SU-DHL-6 (cell line): ENCODE results near the gene AOAH.

ENCODE experiments used
- H2AFZ ChIP-seq: fragments of 200-600 bp; sonication (generic); 2 replicates; pipeline ENCODE4 v1.6.1; 2014; ENCODE audit warnings: low read depth, mild to moderate bottlenecking, moderate library complexity, mixed read lengths, antibody characterized with exemption, low read length; ENCODE audit not compliant: severe bottlenecking
- H3F3A ChIP-seq: fragments of 200-600 bp; shearing (Covaris generic); 2 replicates; pipeline ENCODE4 v1.6.0; 2016; ENCODE audit warnings: antibody characterized with exemption, mild to moderate bottlenecking; ENCODE audit not compliant: insufficient read depth
- H3K27ac ChIP-seq: fragments of 200-600 bp; sonication (generic); 2 replicates; pipeline ENCODE4 v1.5.1; 2016; ENCODE audit warnings: low read depth, mild to moderate bottlenecking, low read length, moderate library complexity, mixed read lengths
- H3K27me3 ChIP-seq: fragments of 200-600 bp; sonication (generic), shearing (Covaris generic); 2 replicates; pipeline ENCODE4 v1.6.0; 2014; ENCODE audit warnings: mild to moderate bottlenecking, low read length
- H3K36me3 ChIP-seq: fragments of 200-600 bp; sonication (generic); 2 replicates; pipeline ENCODE4 v1.6.1; 2014; ENCODE audit warnings: mild to moderate bottlenecking, low read length, mixed read lengths
- H3K4me2 ChIP-seq: fragments of 300-600, 200-600 bp; shearing (Covaris generic), sonication (generic); 2 replicates; pipeline ENCODE4 v1.6.0; 2014; ENCODE audit warnings: low read length, low read depth, mild to moderate bottlenecking; ENCODE audit not compliant: poor library complexity, severe bottlenecking
- H3K4me3 ChIP-seq: fragments of 200-600 bp; sonication (generic); 2 replicates; pipeline ENCODE4 v1.5.1; 2014; ENCODE audit warnings: antibody characterized with exemption, low read length, mild to moderate bottlenecking, mixed read lengths; ENCODE audit not compliant: insufficient read depth, poor library complexity, severe bottlenecking
- H3K79me2 ChIP-seq: fragments of 200-600 bp; sonication (generic); 2 replicates; pipeline ENCODE4 v1.6.1; 2014; ENCODE audit warnings: mild to moderate bottlenecking, low read length, moderate library complexity; ENCODE audit not compliant: insufficient read depth
- H3K9ac ChIP-seq: fragments of 200-600 bp; sonication (generic); 2 replicates; pipeline ENCODE4 v1.7.0; 2014; ENCODE audit warnings: mild to moderate bottlenecking, low read length
- H3K9me2 ChIP-seq: fragments of 200-600 bp; sonication (generic); replicated peaks from 2 replicates; pipeline ENCODE4 v1.6.1; 2014; ENCODE audit warnings: low read length; ENCODE audit not compliant: insufficient read depth
- H3K9me3 ChIP-seq: fragments of 200-600 bp; sonication (generic); 2 replicates; pipeline ENCODE4 v1.6.1; 2014; ENCODE audit warnings: low read length, mixed read lengths; ENCODE audit not compliant: insufficient read depth
- H4K20me1 ChIP-seq: fragments of 200-600 bp; sonication (generic); 2 replicates; pipeline ENCODE4 v1.6.1; 2014; ENCODE audit warnings: low read depth, mild to moderate bottlenecking, antibody characterized with exemption, low read length, moderate library complexity, mixed read lengths
- EZH2phosphoT487 ChIP-seq: fragments of 200-600 bp; sonication (generic), shearing (Covaris generic); conservative IDR thresholded peaks from 2 replicates; pipeline ENCODE4 v1.6.1; 2018; ENCODE audit warnings: mild to moderate bottlenecking, antibody characterized with exemption, low read length, moderate library complexity, mixed read lengths
- TF ChIP-seq, protein P1 (sequence below): fragments of 200-600 bp; sonication (generic); IDR thresholded peaks from one replicate; pipeline ENCODE4 v1.5.1; 2017; ENCODE audit warnings: antibody characterized with exemption, mild to moderate bottlenecking, low read length, moderate library complexity; ENCODE audit not compliant: insufficient read depth, poor library complexity, severe bottlenecking

The AOAH gene

DNA sequence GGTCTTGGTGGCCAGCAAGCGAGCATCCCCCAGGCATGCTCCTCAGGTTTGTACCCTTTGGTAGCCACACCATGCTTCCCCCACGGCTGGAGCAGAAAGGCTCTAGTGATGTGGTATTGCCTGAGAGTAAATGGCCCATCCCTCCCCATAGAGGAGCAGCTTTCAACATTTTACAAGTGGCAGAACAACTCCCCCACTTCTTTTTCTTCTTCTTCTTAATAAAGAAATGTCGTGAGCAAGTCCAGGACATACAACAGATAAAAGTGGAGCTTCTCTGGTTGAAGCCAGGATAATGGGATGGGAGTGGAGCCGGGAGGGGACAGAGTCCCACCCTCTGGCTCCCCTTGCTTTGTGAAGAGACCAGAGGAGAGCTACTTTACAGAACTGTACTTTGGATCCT lies 203.2 kb downstream of the AOAH start:
- Histone ChIP-seq H4K20me1 (no peaks in the 10 kb centered on the region), H3K79me2 (no peaks in the 10 kb centered on the region), H2AFZ (no peak overlapping the region), H3F3A (no peaks in the 10 kb centered on the region), H3K27ac (no peak overlapping the region), H3K27me3 (no peaks in the 10 kb centered on the region), H3K36me3 (no peaks in the 10 kb centered on the region), H3K4me3 (no peak overlapping the region), H3K9me3 (no peaks in the 10 kb centered on the region), H3K9ac (no peak overlapping the region), H3K4me2 (no peak overlapping the region), H3K9me2 (no peaks in the 10 kb centered on the region)
- no peak for TF ChIP-seq EZH2phosphoT487
- TF ChIP-seq, protein P1, sequence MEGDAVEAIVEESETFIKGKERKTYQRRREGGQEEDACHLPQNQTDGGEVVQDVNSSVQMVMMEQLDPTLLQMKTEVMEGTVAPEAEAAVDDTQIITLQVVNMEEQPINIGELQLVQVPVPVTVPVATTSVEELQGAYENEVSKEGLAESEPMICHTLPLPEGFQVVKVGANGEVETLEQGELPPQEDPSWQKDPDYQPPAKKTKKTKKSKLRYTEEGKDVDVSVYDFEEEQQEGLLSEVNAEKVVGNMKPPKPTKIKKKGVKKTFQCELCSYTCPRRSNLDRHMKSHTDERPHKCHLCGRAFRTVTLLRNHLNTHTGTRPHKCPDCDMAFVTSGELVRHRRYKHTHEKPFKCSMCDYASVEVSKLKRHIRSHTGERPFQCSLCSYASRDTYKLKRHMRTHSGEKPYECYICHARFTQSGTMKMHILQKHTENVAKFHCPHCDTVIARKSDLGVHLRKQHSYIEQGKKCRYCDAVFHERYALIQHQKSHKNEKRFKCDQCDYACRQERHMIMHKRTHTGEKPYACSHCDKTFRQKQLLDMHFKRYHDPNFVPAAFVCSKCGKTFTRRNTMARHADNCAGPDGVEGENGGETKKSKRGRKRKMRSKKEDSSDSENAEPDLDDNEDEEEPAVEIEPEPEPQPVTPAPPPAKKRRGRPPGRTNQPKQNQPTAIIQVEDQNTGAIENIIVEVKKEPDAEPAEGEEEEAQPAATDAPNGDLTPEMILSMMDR, result no peak

DNA sequence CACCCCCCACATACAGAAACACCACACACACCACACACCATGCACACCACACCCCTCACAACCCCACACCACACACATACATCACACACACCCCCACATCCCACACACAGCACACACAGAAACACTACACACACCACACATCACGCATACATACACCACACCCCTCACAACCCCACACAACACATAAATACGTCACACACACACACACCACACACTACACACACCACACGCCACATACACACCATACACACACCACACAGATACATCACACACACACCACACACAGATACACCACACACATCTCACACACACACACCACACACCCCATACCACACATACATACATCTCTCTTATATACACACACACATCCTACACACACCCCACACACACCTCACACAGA lies 208.4 kb downstream of the AOAH start:
- Histone ChIP-seq H4K20me1 (no peaks in the 10 kb centered on the region), H3F3A (no peaks in the 10 kb centered on the region), H3K9ac (no peak overlapping the region), H2AFZ (no peak overlapping the region), H3K79me2 (no peaks in the 10 kb centered on the region), H3K4me2 (no peak overlapping the region), H3K4me3 (no peak overlapping the region), H3K27me3 (no peaks in the 10 kb centered on the region), H3K9me2 (no peaks in the 10 kb centered on the region), H3K9me3 (no peaks in the 10 kb centered on the region), H3K27ac (no peak overlapping the region), H3K36me3 (no peaks in the 10 kb centered on the region)
- TF ChIP-seq, protein P1, result no peak
- TF ChIP-seq EZH2phosphoT487, result no peak

DNA sequence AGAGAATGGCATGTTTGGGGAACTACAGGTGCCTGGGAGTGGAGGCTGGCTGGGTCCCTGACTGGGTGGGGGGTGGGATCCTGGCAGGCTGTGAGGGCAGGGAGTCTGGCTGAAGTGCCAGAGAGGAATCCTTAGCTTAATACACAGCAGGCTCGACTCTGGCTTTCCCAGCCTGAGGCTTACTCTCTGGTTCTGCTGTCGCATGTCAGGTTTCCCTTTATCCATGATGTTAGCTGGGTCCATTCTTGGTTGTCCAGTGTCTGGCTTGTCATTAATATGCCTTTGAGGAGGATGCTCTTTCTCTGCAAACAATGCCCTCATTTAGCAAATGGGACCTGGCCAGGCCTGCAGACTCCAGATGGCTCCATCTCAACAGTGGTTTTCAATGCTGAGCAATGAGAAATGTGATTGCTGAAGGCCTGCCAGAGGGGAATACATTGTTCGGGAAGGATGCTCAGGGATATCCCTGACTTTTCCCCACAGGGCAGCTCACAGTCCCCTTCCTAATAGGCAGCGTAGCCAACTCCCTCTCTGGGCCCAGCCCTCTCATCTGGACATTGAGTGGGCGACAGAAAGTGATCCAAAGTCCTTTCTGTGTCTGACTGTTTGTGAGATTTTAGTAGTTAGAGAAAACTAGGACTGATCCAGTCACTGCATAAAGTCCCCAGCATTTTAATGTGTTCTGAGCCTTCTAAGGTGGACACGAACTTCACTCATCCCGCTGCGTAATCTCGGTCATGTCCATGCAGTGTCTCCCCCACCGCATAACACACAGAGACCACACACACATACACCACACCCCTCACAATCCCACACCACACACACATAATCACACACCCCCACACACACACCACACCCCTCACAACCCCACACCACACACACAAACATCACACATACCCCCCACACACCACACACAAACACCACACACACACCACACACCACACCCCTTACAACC lies 209.7 kb downstream of the AOAH start:
- no peaks in the 10 kb centered on the region for H3F3A ChIP-seq
- H3K4me3 ChIP-seq, result no peak overlapping the region
- H3K27ac ChIP-seq, result no peak overlapping the region
- H3K9me3 ChIP-seq, result no peaks in the 10 kb centered on the region
- H3K27me3 ChIP-seq, result no peaks in the 10 kb centered on the region
- no peak for TF ChIP-seq EZH2phosphoT487
- TF ChIP-seq, protein P1, result no peak
- H3K79me2 ChIP-seq, result no peaks in the 10 kb centered on the region
- no peaks in the 10 kb centered on the region for H3K36me3 ChIP-seq
- H2AFZ ChIP-seq, result no peak overlapping the region
- no peak overlapping the region for H3K9ac ChIP-seq
- no peak overlapping the region for H3K4me2 ChIP-seq
- H4K20me1 ChIP-seq, result no peaks in the 10 kb centered on the region
- H3K9me2 ChIP-seq, result no peaks in the 10 kb centered on the region
